ENCODE data around the gene MTOR. TPM values are rescaled to one million over a fixed set of nuclear protein-coding genes. Genes with fewer than 3 reads are reported as not detected.
"Not testable (repeated sequence)": the region's sequence is repeated elsewhere in the genome, so short reads cannot be mapped to it uniquely, and the experiment has no call there.

MTOR gene
- total RNA-seq = 25.2 TPM
- polyA plus RNA-seq = 31.3 TPM
- long read RNA-seq, donor 1 = 0 reads
- long read RNA-seq, donor 2, partial matches to known transcripts = 46 of 48 reads
- long read RNA-seq, donor 2, other reads (novel, unspliced or antisense) = 0 of 48 reads
- long read RNA-seq, donor 3 = 0 reads
- long read RNA-seq, donor 4, full-length matches to known transcripts = 1 of 1 reads
- long read RNA-seq, donor 4, partial matches to known transcripts = 0 of 1 reads
- long read RNA-seq, donor 4, other reads (novel, unspliced or antisense) = 0 of 1 reads
- long read RNA-seq, donor 5, full-length matches to known transcripts = 1 of 1 reads
- long read RNA-seq, donor 5, partial matches to known transcripts = 0 of 1 reads
- long read RNA-seq, donor 5, other reads (novel, unspliced or antisense) = 0 of 1 reads
- long read RNA-seq, donor 6, partial matches to known transcripts = 5 of 5 reads
- long read RNA-seq, donor 6, other reads (novel, unspliced or antisense) = 0 of 5 reads
- long read RNA-seq, donor 7, full-length matches to known transcripts = 2 of 21 reads
- long read RNA-seq, donor 7, partial matches to known transcripts = 19 of 21 reads
- long read RNA-seq, donor 7, other reads (novel, unspliced or antisense) = 0 of 21 reads
- long read RNA-seq, donor 8 = 0 reads
- long read RNA-seq, donor 9, partial matches to known transcripts = 6 of 7 reads
- long read RNA-seq, donor 9, other reads (novel, unspliced or antisense) = 0 of 7 reads
- long read RNA-seq, donor 10, partial matches to known transcripts = 9 of 9 reads
- long read RNA-seq, donor 10, other reads (novel, unspliced or antisense) = 0 of 9 reads

GRCh38 chr1:11262171-11263049, at the start of gene MTOR:
Gene MTOR (minus strand): TSS chr1:11262551. CDS start chr1:11259409, 3,142 bp downstream.
- peak within 1 kb of the TSS; percentile 79 for H3K27ac ChIP-seq (ENCODE audit: low read depth in 1 of 2, low read length in 1 of 2)
- peak within 1 kb of the TSS; percentile 94 to 96 for H3K4me3 ChIP-seq (ENCODE audit: low read length in 2 of 2)
- under 1% methylated on average over 60 of the region's 60 CpGs for WGBS
- DNase-seq (ENCODE audit: low read depth in 6 of 9, low spot score in 9 of 9) = peak; percentile 95 to 100 (median 98)
- no peaks in the 10 kb centered on the region for H3K9me3 ChIP-seq (ENCODE audit: control insufficient read depth in 2 of 2, insufficient read depth in 1 of 2, low read length in 1 of 2)
- H3K4me1 ChIP-seq (ENCODE audit: control insufficient read depth in 2 of 2, insufficient read depth in 2 of 2, low read length in 2 of 2) = peaks cover 3 to 11% of the 10 kb centered on the region in 2 donors
- peaks cover 18 to 19% of the 10 kb centered on the region in 2 donors for H3K36me3 ChIP-seq (ENCODE audit: control insufficient read depth in 2 of 2, insufficient read depth in 2 of 2, low read length in 1 of 2)
- no peaks in the 10 kb centered on the region for H3K27me3 ChIP-seq (ENCODE audit: control insufficient read depth in 2 of 2, insufficient read depth in 1 of 2, low read length in 1 of 2)

DNA sequence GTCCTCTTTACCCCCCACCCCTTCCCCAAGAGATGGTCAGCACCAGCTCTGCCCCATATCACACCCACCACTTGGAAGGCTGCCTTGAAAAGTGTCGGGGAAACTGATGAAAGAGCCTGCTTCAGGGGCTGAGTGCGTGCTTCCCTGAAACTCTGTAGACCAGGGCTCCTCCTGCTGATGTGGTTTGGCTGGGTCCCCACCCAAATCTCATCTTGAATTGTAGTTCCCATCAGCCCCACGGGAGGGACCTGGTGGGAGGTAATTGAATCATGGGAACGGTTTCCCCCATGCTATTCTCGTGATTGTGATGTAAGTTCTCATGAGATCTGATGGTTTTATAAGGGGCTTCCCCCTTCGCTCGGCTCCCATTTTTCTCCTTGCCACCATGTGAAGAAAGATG, 47.0 kb upstream of the MTOR start:
- Histone ChIP-seq H3K27ac (ENCODE audit: low read depth in 1 of 2, low read length in 1 of 2) (no peak overlapping the region), H3K27me3 (ENCODE audit: control insufficient read depth in 2 of 2, insufficient read depth in 1 of 2, low read length in 1 of 2) (peaks cover 0 to 12% of the 10 kb centered on the region in 2 donors), H3K4me3 (ENCODE audit: low read length in 2 of 2) (no peak overlapping the region), H3K36me3 (ENCODE audit: control insufficient read depth in 2 of 2, insufficient read depth in 2 of 2, low read length in 1 of 2) (no peaks in the 10 kb centered on the region), H3K4me1 (ENCODE audit: control insufficient read depth in 2 of 2, insufficient read depth in 2 of 2, low read length in 2 of 2) (peaks cover 0 to 3% of the 10 kb centered on the region in 2 donors), H3K9me3 (ENCODE audit: control insufficient read depth in 2 of 2, insufficient read depth in 1 of 2, low read length in 1 of 2) (no peaks in the 10 kb centered on the region)
- DNase-seq (ENCODE audit: low read depth in 6 of 9, low spot score in 9 of 9) = no peak
- 95% methylated on average over 7 of the region's 7 CpGs for WGBS

GRCh38 chr1:11308699-11309224, 46.4 kb upstream of the MTOR start:
- Histone ChIP-seq H3K4me1 (ENCODE audit: control insufficient read depth in 2 of 2, insufficient read depth in 2 of 2, low read length in 2 of 2) (peaks cover 0 to 3% of the 10 kb centered on the region in 2 donors), H3K4me3 (ENCODE audit: low read length in 2 of 2) (no peak overlapping the region), H3K36me3 (ENCODE audit: control insufficient read depth in 2 of 2, insufficient read depth in 2 of 2, low read length in 1 of 2) (no peaks in the 10 kb centered on the region), H3K27me3 (ENCODE audit: control insufficient read depth in 2 of 2, insufficient read depth in 1 of 2, low read length in 1 of 2) (peaks cover 0 to 12% of the 10 kb centered on the region in 2 donors), H3K9me3 (ENCODE audit: control insufficient read depth in 2 of 2, insufficient read depth in 1 of 2, low read length in 1 of 2) (no peaks in the 10 kb centered on the region), H3K27ac (ENCODE audit: low read depth in 1 of 2, low read length in 1 of 2) (no peak overlapping the region)
- 92% methylated on average over 6 of the region's 6 CpGs for WGBS
- DNase-seq (ENCODE audit: low read depth in 6 of 9, low spot score in 9 of 9) = no peak

GRCh38 chr1:11307852-11308251, 45.5 kb upstream of the MTOR start:
- Histone ChIP-seq H3K4me3 (ENCODE audit: low read length in 2 of 2) (no peak overlapping the region), H3K27me3 (ENCODE audit: control insufficient read depth in 2 of 2, insufficient read depth in 1 of 2, low read length in 1 of 2) (peaks cover 0 to 12% of the 10 kb centered on the region in 2 donors), H3K9me3 (ENCODE audit: control insufficient read depth in 2 of 2, insufficient read depth in 1 of 2, low read length in 1 of 2) (no peaks in the 10 kb centered on the region), H3K27ac (ENCODE audit: low read depth in 1 of 2, low read length in 1 of 2) (no peak overlapping the region), H3K4me1 (ENCODE audit: control insufficient read depth in 2 of 2, insufficient read depth in 2 of 2, low read length in 2 of 2) (peaks cover 0 to 3% of the 10 kb centered on the region in 2 donors), H3K36me3 (ENCODE audit: control insufficient read depth in 2 of 2, insufficient read depth in 2 of 2, low read length in 1 of 2) (no peaks in the 10 kb centered on the region)
- no peak for DNase-seq (ENCODE audit: low read depth in 6 of 9, low spot score in 9 of 9)
- 95% methylated on average over 3 of the region's 3 CpGs for WGBS

GRCh38 chr1:11305516-11305915, 43.2 kb upstream of the MTOR start:
- H3K9me3 ChIP-seq (ENCODE audit: control insufficient read depth in 2 of 2, insufficient read depth in 1 of 2, low read length in 1 of 2); H3K36me3 ChIP-seq (ENCODE audit: control insufficient read depth in 2 of 2, insufficient read depth in 2 of 2, low read length in 1 of 2); H3K4me1 ChIP-seq (ENCODE audit: control insufficient read depth in 2 of 2, insufficient read depth in 2 of 2, low read length in 2 of 2); H3K27ac ChIP-seq (ENCODE audit: low read depth in 1 of 2, low read length in 1 of 2); DNase-seq (ENCODE audit: low read depth in 6 of 9, low spot score in 9 of 9); H3K27me3 ChIP-seq (ENCODE audit: control insufficient read depth in 2 of 2, insufficient read depth in 1 of 2, low read length in 1 of 2); H3K4me3 ChIP-seq (ENCODE audit: low read length in 2 of 2): not testable (repeated sequence)
- 94% methylated on average over 29 of the region's 29 CpGs for WGBS

DNA sequence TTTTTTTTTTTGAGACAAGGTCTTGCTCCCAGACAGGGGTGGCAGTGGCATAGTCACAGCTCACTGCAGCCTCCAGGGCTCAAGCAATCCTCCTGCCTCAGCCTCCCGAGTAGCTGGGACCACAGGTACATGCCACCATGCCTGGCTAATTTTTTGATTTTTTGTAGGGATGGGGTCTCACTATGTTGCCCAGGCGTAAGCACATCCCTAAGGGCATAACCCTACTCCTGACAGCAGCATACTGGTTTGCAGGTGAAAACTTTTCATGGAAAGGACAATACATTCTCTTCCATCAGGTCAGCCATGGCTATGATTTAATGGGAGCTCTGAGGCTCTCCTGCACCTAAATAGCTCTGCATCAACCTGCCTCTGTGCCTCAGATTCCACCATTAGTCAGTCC, 40.0 kb upstream of the MTOR start:
- DNase-seq (ENCODE audit: low read depth in 6 of 9, low spot score in 9 of 9) = no peak
- Histone ChIP-seq H3K36me3 (ENCODE audit: control insufficient read depth in 2 of 2, insufficient read depth in 2 of 2, low read length in 1 of 2) (no peaks in the 10 kb centered on the region), H3K9me3 (ENCODE audit: control insufficient read depth in 2 of 2, insufficient read depth in 1 of 2, low read length in 1 of 2) (no peaks in the 10 kb centered on the region), H3K4me3 (ENCODE audit: low read length in 2 of 2) (no peak overlapping the region), H3K4me1 (ENCODE audit: control insufficient read depth in 2 of 2, insufficient read depth in 2 of 2, low read length in 2 of 2) (no peaks in the 10 kb centered on the region), H3K27ac (ENCODE audit: low read depth in 1 of 2, low read length in 1 of 2) (no peak overlapping the region), H3K27me3 (ENCODE audit: control insufficient read depth in 2 of 2, insufficient read depth in 1 of 2, low read length in 1 of 2) (no peaks in the 10 kb centered on the region)
- WGBS = 97% methylated on average over 2 of the region's 2 CpGs

DNA sequence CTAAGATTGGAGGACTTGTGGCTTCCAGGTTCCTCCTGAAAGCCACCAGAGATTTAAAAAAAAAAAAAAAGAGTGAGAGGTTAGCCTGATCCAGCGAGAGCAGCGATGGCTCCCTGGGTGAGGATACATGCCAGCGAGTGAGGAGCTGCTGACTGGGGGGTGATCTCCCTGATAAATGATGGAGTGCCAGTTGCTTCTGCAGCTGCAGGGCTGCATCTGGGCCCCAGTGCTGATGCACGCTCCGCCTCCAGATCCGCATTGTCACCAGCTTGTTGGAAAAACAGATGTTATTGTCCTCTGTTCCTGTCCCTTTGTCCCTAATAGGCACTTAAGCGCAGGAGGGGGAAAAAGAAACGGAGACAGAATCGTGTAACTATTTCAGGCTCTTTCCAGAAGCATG, 39.2 kb upstream of the MTOR start:
- no peak overlapping the region for H3K27ac ChIP-seq (ENCODE audit: low read depth in 1 of 2, low read length in 1 of 2)
- H3K4me3 ChIP-seq (ENCODE audit: low read length in 2 of 2) = no peak overlapping the region
- DNase-seq (ENCODE audit: low read depth in 6 of 9, low spot score in 9 of 9) = no peak
- H3K36me3 ChIP-seq (ENCODE audit: control insufficient read depth in 2 of 2, insufficient read depth in 2 of 2, low read length in 1 of 2) = no peaks in the 10 kb centered on the region
- WGBS = 83% methylated on average over 9 of the region's 9 CpGs
- H3K27me3 ChIP-seq (ENCODE audit: control insufficient read depth in 2 of 2, insufficient read depth in 1 of 2, low read length in 1 of 2) = no peaks in the 10 kb centered on the region
- H3K9me3 ChIP-seq (ENCODE audit: control insufficient read depth in 2 of 2, insufficient read depth in 1 of 2, low read length in 1 of 2) = no peaks in the 10 kb centered on the region
- no peaks in the 10 kb centered on the region for H3K4me1 ChIP-seq (ENCODE audit: control insufficient read depth in 2 of 2, insufficient read depth in 2 of 2, low read length in 2 of 2)

GRCh38 chr1:11299225-11299574, 36.8 kb upstream of the MTOR start:
- no peak for DNase-seq (ENCODE audit: low read depth in 6 of 9, low spot score in 9 of 9)
- H3K4me1 ChIP-seq (ENCODE audit: control insufficient read depth in 2 of 2, insufficient read depth in 2 of 2, low read length in 2 of 2) = no peaks in the 10 kb centered on the region
- whole genome bisulfite sequencing = 92% methylated on average over 10 of the region's 10 CpGs
- H3K27ac ChIP-seq (ENCODE audit: low read depth in 1 of 2, low read length in 1 of 2) = no peak overlapping the region
- no peaks in the 10 kb centered on the region for H3K27me3 ChIP-seq (ENCODE audit: control insufficient read depth in 2 of 2, insufficient read depth in 1 of 2, low read length in 1 of 2)
- H3K36me3 ChIP-seq (ENCODE audit: control insufficient read depth in 2 of 2, insufficient read depth in 2 of 2, low read length in 1 of 2) = peaks cover 14% of the 10 kb centered on the region in 2 donors
- H3K9me3 ChIP-seq (ENCODE audit: control insufficient read depth in 2 of 2, insufficient read depth in 1 of 2, low read length in 1 of 2) = no peaks in the 10 kb centered on the region
- H3K4me3 ChIP-seq (ENCODE audit: low read length in 2 of 2) = no peak overlapping the region

Measured in thymus (tissue), 14 donors.